Body of pancreas (tissue), 4 donors: ENCODE data around the gene POLR3H.

Experiments used
- POLR2A ChIP-seq, 3 donors: fragments of 450-650 bp; IDR thresholded peaks; one replicate each; pipeline ENCODE4 v1.6.1; 2016; ENCODE audit warnings: antibody characterized with exemption in 3 of 3, mild to moderate bottlenecking in 2 of 3
- TF ChIP-seq, protein P1 (sequence below), 7 experiments: fragments of 450-650 bp in 4 of 7; fragments of 200-600 bp in 3 of 7; sonication (generic) in 3 of 7; IDR thresholded peaks; one replicate each; pipeline ENCODE4 v1.5.1; 2016 to 2019; ENCODE audit warnings: antibody characterized with exemption in 7 of 7

DNA sequence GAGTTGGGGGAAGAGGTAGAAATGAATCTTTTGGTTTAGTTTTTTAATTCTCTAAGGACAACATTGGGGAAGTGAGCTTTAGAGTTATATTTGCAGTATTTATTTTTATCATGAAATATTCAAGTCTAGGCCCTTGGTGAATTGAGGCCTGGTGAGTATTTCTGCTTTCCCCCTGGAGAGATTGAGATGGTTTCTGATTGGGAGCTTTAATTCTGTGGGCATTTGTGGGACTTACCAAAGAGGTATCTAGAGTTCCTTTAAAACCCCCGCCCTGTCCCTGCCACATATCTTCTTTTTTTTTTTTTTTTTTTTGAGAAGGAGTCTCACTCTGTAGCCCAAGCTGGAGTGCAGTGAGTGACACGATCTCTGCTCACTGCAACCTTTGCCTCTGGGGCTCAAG is 65.8 kb downstream of the POLR3H start:
- TF ChIP-seq, protein P1, sequence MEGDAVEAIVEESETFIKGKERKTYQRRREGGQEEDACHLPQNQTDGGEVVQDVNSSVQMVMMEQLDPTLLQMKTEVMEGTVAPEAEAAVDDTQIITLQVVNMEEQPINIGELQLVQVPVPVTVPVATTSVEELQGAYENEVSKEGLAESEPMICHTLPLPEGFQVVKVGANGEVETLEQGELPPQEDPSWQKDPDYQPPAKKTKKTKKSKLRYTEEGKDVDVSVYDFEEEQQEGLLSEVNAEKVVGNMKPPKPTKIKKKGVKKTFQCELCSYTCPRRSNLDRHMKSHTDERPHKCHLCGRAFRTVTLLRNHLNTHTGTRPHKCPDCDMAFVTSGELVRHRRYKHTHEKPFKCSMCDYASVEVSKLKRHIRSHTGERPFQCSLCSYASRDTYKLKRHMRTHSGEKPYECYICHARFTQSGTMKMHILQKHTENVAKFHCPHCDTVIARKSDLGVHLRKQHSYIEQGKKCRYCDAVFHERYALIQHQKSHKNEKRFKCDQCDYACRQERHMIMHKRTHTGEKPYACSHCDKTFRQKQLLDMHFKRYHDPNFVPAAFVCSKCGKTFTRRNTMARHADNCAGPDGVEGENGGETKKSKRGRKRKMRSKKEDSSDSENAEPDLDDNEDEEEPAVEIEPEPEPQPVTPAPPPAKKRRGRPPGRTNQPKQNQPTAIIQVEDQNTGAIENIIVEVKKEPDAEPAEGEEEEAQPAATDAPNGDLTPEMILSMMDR (IDR thresholded peaks at IDR 0.05): no peak
- no peak for TF ChIP-seq POLR2A (IDR thresholded peaks at IDR 0.05)
